ENCODE data around the gene KCNB1.
A peak's percentile ranks its signal among the peaks of the same experiment; 100 is the strongest.

Gene KCNB1

GRCh38 chr20:49335476-49335875 is 147.0 kb downstream of the KCNB1 start:
- Histone ChIP-seq H3K27ac (ENCODE audit: low read length, poor library complexity, severe bottlenecking) (no peak overlapping the region), H3K4ac (ENCODE audit: low read depth in 1 of 2, low read length in 2 of 2) (no peak overlapping the region), H3K36me3 (ENCODE audit: control insufficient read depth in 1 of 2, insufficient read depth in 2 of 2, low read depth in 1 of 2, low read length in 2 of 2) (no peaks in the 10 kb centered on the region), H2BK120ac (ENCODE audit: low read depth, low read length) (no peak overlapping the region), H2BK15ac (ENCODE audit: low read depth, poor library complexity, severe bottlenecking) (no peak overlapping the region), H3K4me1 (ENCODE audit: control insufficient read depth, insufficient read depth, low read depth, low read length) (peaks cover 1% of the 10 kb centered on the region), H3K4me2 (ENCODE audit: low read length, poor library complexity, severe bottlenecking) (no peak overlapping the region), H2AK5ac (ENCODE audit: low read length, severe bottlenecking) (no peak overlapping the region), H3K27me3 (ENCODE audit: control insufficient read depth in 1 of 2, insufficient read depth in 1 of 2, low read length in 2 of 2) (peaks cover 36 to 52% of the 10 kb centered on the region in 2 experiments), H3K23ac (ENCODE audit: low read length in 2 of 2) (no peak overlapping the region), H2BK5ac (ENCODE audit: low read depth, low read length, poor library complexity, severe bottlenecking) (no peak overlapping the region), H2BK12ac (ENCODE audit: low read length in 2 of 2) (no peak overlapping the region), H3K9ac (ENCODE audit: low read length) (no peak overlapping the region), H4K8ac (ENCODE audit: low read length) (no peak overlapping the region), H3K4me3 (ENCODE audit: insufficient read depth in 1 of 2, low read depth in 1 of 2, low read length in 2 of 2) (no peak overlapping the region), H3K79me1 (replicated peaks; ENCODE audit: low read length, poor library complexity, severe bottlenecking) (no peaks in the 10 kb centered on the region), H3K9me3 (ENCODE audit: control insufficient read depth, low read length) (no peaks in the 10 kb centered on the region), H3K18ac (ENCODE audit: low read depth in 1 of 2, low read length in 2 of 2) (no peak overlapping the region), H2AFZ (ENCODE audit: low read depth, low read length) (no peak overlapping the region), H3K14ac (ENCODE audit: low read length in 2 of 2) (peak overlapping the region in 1 of 2 experiments; percentile 14), H4K91ac (ENCODE audit: low read length) (no peak overlapping the region)
- 91% methylated on average over 12 of the region's 12 CpGs for WGBS
- no peak for DNase-seq

DNA sequence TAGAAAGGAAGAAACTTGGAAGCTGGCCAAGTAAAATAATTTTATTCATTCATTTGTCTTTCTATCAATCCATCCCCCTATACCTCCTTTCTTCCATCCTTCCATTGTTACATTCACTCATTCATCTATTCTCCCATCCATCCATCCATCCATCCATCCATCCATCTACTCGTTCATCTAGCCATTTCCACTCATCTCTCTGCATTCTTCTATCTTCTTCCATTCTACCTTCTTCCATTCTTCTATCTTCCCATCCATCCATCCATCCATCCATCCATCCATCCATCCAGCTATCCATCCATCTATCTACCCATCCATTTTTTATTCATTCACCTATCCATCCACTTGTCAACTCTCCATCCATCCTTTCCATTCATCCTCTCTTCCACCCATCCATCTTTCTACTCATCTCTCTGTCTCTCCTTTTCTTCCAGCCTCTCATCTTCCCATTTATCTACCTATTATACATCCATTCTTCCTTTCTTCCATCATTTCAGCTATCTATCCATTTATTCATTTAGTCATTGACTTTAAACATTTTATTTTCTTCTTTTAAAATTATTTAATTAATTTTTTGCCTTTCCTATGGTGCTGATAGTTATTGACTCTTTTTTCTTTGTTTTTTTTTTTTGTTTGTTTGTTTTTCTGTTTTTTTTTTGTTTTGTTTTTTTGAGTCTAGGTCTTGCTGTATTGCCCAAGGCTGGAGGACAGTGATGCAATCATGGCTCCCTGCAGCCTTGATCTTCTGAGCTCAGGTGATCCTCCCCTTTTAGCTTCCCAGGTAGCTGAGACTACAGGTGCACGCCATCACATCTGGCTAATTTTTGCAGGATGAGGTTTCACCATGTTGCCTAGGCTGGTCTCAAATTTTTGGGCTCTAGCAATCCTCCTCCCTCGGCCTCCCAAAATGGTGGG is 151.5 kb downstream of the KCNB1 start:
- no peak overlapping the region for H3K4me2 ChIP-seq (ENCODE audit: low read length, poor library complexity, severe bottlenecking)
- H4K91ac ChIP-seq (ENCODE audit: low read length), result no peak overlapping the region
- H3K36me3 ChIP-seq (ENCODE audit: control insufficient read depth in 1 of 2, insufficient read depth in 2 of 2, low read depth in 1 of 2, low read length in 2 of 2), result no peaks in the 10 kb centered on the region
- WGBS, result 68% methylated on average over 3 of the region's 3 CpGs
- no peak overlapping the region for H3K4ac ChIP-seq (ENCODE audit: low read depth in 1 of 2, low read length in 2 of 2)
- no peak overlapping the region for H3K23ac ChIP-seq (ENCODE audit: low read length in 2 of 2)
- H3K27me3 ChIP-seq (ENCODE audit: control insufficient read depth in 1 of 2, insufficient read depth in 1 of 2, low read length in 2 of 2), result peaks cover 53 to 58% of the 10 kb centered on the region in 2 experiments
- no peaks in the 10 kb centered on the region for H3K79me1 ChIP-seq (replicated peaks; ENCODE audit: low read length, poor library complexity, severe bottlenecking)
- H2AK5ac ChIP-seq (ENCODE audit: low read length, severe bottlenecking), result no peak overlapping the region
- H3K9ac ChIP-seq (ENCODE audit: low read length), result no peak overlapping the region
- no peak overlapping the region for H2BK15ac ChIP-seq (ENCODE audit: low read depth, poor library complexity, severe bottlenecking)
- H2BK5ac ChIP-seq (ENCODE audit: low read depth, low read length, poor library complexity, severe bottlenecking), result no peak overlapping the region
- H2BK120ac ChIP-seq (ENCODE audit: low read depth, low read length), result no peak overlapping the region
- H3K9me3 ChIP-seq (ENCODE audit: control insufficient read depth, low read length), result no peaks in the 10 kb centered on the region
- H3K4me3 ChIP-seq (ENCODE audit: insufficient read depth in 1 of 2, low read depth in 1 of 2, low read length in 2 of 2), result no peak overlapping the region
- peaks cover 1% of the 10 kb centered on the region for H3K4me1 ChIP-seq (ENCODE audit: control insufficient read depth, insufficient read depth, low read depth, low read length)
- H2BK12ac ChIP-seq (ENCODE audit: low read length in 2 of 2), result no peak overlapping the region
- DNase-seq, result no peak
- no peak overlapping the region for H3K27ac ChIP-seq (ENCODE audit: low read length, poor library complexity, severe bottlenecking)
- no peak overlapping the region for H2AFZ ChIP-seq (ENCODE audit: low read depth, low read length)
- H3K14ac ChIP-seq (ENCODE audit: low read length in 2 of 2), result no peak overlapping the region
- H4K8ac ChIP-seq (ENCODE audit: low read length), result no peak overlapping the region
- H3K18ac ChIP-seq (ENCODE audit: low read depth in 1 of 2, low read length in 2 of 2), result no peak overlapping the region

GRCh38 chr20:49328790-49329189 is 153.7 kb downstream of the KCNB1 start:
- no peak overlapping the region for H3K14ac ChIP-seq (ENCODE audit: low read length in 2 of 2)
- H3K4me3 ChIP-seq (ENCODE audit: insufficient read depth in 1 of 2, low read depth in 1 of 2, low read length in 2 of 2), result no peak overlapping the region
- no peak overlapping the region for H3K4me2 ChIP-seq (ENCODE audit: low read length, poor library complexity, severe bottlenecking)
- H3K23ac ChIP-seq (ENCODE audit: low read length in 2 of 2), result no peak overlapping the region
- H2BK120ac ChIP-seq (ENCODE audit: low read depth, low read length), result no peak overlapping the region
- H3K27me3 ChIP-seq (ENCODE audit: control insufficient read depth in 1 of 2, insufficient read depth in 1 of 2, low read length in 2 of 2), result peaks cover 61 to 63% of the 10 kb centered on the region in 2 experiments
- no peak overlapping the region for H3K18ac ChIP-seq (ENCODE audit: low read depth in 1 of 2, low read length in 2 of 2)
- H3K9me3 ChIP-seq (ENCODE audit: control insufficient read depth, low read length), result no peaks in the 10 kb centered on the region
- H3K9ac ChIP-seq (ENCODE audit: low read length), result no peak overlapping the region
- no peak overlapping the region for H2AFZ ChIP-seq (ENCODE audit: low read depth, low read length)
- H2BK12ac ChIP-seq (ENCODE audit: low read length in 2 of 2), result no peak overlapping the region
- no peak overlapping the region for H3K4ac ChIP-seq (ENCODE audit: low read depth in 1 of 2, low read length in 2 of 2)
- H4K8ac ChIP-seq (ENCODE audit: low read length), result no peak overlapping the region
- no peaks in the 10 kb centered on the region for H3K79me1 ChIP-seq (replicated peaks; ENCODE audit: low read length, poor library complexity, severe bottlenecking)
- H3K4me1 ChIP-seq (ENCODE audit: control insufficient read depth, insufficient read depth, low read depth, low read length), result no peaks in the 10 kb centered on the region
- no peak overlapping the region for H2AK5ac ChIP-seq (ENCODE audit: low read length, severe bottlenecking)
- H3K36me3 ChIP-seq (ENCODE audit: control insufficient read depth in 1 of 2, insufficient read depth in 2 of 2, low read depth in 1 of 2, low read length in 2 of 2), result no peaks in the 10 kb centered on the region
- peak overlapping the region; percentile 7 for H2BK15ac ChIP-seq (ENCODE audit: low read depth, poor library complexity, severe bottlenecking)
- no peak overlapping the region for H2BK5ac ChIP-seq (ENCODE audit: low read depth, low read length, poor library complexity, severe bottlenecking)
- H3K27ac ChIP-seq (ENCODE audit: low read length, poor library complexity, severe bottlenecking), result no peak overlapping the region
- DNase-seq, result no peak
- H4K91ac ChIP-seq (ENCODE audit: low read length), result no peak overlapping the region

DNA sequence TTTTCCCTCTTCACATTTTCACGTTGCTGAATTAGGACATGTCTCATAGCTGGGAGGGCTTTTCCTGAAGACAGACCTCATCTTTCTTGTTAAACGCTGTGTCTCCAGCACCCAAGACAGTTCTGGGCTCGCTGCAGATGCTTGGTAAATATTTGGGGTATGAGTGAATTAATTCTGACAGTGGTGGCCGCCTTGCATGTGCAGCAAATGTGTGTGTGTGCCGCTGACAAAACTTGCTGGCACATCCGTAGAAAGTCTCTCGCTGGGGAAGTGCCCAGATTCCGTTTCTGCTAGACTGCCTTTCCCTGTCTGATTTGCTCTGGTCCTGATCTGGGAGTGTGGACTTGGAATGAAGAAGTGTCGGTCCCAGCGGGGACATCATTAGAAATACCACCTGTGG is 156.4 kb downstream of the KCNB1 start:
- H3K23ac ChIP-seq (ENCODE audit: low read length in 2 of 2), result no peak overlapping the region
- no peak overlapping the region for H2BK15ac ChIP-seq (ENCODE audit: low read depth, poor library complexity, severe bottlenecking)
- H3K14ac ChIP-seq (ENCODE audit: low read length in 2 of 2), result no peak overlapping the region
- no peak overlapping the region for H2AFZ ChIP-seq (ENCODE audit: low read depth, low read length)
- no peak overlapping the region for H3K4me2 ChIP-seq (ENCODE audit: low read length, poor library complexity, severe bottlenecking)
- H3K9me3 ChIP-seq (ENCODE audit: control insufficient read depth, low read length), result no peaks in the 10 kb centered on the region
- no peak for DNase-seq
- H3K27ac ChIP-seq (ENCODE audit: low read length, poor library complexity, severe bottlenecking), result no peak overlapping the region
- no peak overlapping the region for H4K91ac ChIP-seq (ENCODE audit: low read length)
- H3K4me3 ChIP-seq (ENCODE audit: insufficient read depth in 1 of 2, low read depth in 1 of 2, low read length in 2 of 2), result peak overlapping the region in 1 of 2 experiments; percentile 35
- H3K27me3 ChIP-seq (ENCODE audit: control insufficient read depth in 1 of 2, insufficient read depth in 1 of 2, low read length in 2 of 2), result peaks cover 52% of the 10 kb centered on the region in 2 experiments
- H2BK12ac ChIP-seq (ENCODE audit: low read length in 2 of 2), result no peak overlapping the region
- no peak overlapping the region for H2BK120ac ChIP-seq (ENCODE audit: low read depth, low read length)
- no peaks in the 10 kb centered on the region for H3K79me1 ChIP-seq (replicated peaks; ENCODE audit: low read length, poor library complexity, severe bottlenecking)
- H3K9ac ChIP-seq (ENCODE audit: low read length), result no peak overlapping the region
- H4K8ac ChIP-seq (ENCODE audit: low read length), result no peak overlapping the region
- no peak overlapping the region for H2AK5ac ChIP-seq (ENCODE audit: low read length, severe bottlenecking)
- peaks cover 1% of the 10 kb centered on the region for H3K4me1 ChIP-seq (ENCODE audit: control insufficient read depth, insufficient read depth, low read depth, low read length)
- H2BK5ac ChIP-seq (ENCODE audit: low read depth, low read length, poor library complexity, severe bottlenecking), result no peak overlapping the region
- no peaks in the 10 kb centered on the region for H3K36me3 ChIP-seq (ENCODE audit: control insufficient read depth in 1 of 2, insufficient read depth in 2 of 2, low read depth in 1 of 2, low read length in 2 of 2)
- H3K4ac ChIP-seq (ENCODE audit: low read depth in 1 of 2, low read length in 2 of 2), result no peak overlapping the region
- H3K18ac ChIP-seq (ENCODE audit: low read depth in 1 of 2, low read length in 2 of 2), result no peak overlapping the region
- 84% methylated on average over 10 of the region's 10 CpGs for WGBS
